A549 treated with Hydrocortisone at 1 μM for 4 hours (cell line): ENCODE results near the gene OSBP2. TPM values are rescaled to one million over a fixed set of nuclear protein-coding genes. Genes with fewer than 3 reads are reported as not detected.

Experiments used
- total RNA-seq: library from RNA; stranded (reverse); fragments of 200-300 nt; extraction: Qiagen RNA extraction; gene quantifications from 5 replicates; pipeline ENCODE4 v1.2.3, GENCODE V29; 2022

Gene OSBP2, protein sequence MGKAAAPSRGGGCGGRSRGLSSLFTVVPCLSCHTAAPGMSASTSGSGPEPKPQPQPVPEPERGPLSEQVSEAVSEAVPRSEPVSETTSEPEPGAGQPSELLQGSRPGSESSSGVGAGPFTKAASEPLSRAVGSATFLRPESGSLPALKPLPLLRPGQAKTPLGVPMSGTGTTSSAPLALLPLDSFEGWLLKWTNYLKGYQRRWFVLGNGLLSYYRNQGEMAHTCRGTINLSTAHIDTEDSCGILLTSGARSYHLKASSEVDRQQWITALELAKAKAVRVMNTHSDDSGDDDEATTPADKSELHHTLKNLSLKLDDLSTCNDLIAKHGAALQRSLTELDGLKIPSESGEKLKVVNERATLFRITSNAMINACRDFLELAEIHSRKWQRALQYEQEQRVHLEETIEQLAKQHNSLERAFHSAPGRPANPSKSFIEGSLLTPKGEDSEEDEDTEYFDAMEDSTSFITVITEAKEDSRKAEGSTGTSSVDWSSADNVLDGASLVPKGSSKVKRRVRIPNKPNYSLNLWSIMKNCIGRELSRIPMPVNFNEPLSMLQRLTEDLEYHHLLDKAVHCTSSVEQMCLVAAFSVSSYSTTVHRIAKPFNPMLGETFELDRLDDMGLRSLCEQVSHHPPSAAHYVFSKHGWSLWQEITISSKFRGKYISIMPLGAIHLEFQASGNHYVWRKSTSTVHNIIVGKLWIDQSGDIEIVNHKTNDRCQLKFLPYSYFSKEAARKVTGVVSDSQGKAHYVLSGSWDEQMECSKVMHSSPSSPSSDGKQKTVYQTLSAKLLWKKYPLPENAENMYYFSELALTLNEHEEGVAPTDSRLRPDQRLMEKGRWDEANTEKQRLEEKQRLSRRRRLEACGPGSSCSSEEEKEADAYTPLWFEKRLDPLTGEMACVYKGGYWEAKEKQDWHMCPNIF
- 8.3 to 11.0 TPM (median 9.8 TPM) in 5 replicates for total RNA-seq

GRCh38 chr22:30694640-30695350 lies at the start of gene OSBP2:
OSBP2 (plus strand) TSS chr22:30694874; CDS start chr22:30694910, 36 bp downstream.

DNA sequence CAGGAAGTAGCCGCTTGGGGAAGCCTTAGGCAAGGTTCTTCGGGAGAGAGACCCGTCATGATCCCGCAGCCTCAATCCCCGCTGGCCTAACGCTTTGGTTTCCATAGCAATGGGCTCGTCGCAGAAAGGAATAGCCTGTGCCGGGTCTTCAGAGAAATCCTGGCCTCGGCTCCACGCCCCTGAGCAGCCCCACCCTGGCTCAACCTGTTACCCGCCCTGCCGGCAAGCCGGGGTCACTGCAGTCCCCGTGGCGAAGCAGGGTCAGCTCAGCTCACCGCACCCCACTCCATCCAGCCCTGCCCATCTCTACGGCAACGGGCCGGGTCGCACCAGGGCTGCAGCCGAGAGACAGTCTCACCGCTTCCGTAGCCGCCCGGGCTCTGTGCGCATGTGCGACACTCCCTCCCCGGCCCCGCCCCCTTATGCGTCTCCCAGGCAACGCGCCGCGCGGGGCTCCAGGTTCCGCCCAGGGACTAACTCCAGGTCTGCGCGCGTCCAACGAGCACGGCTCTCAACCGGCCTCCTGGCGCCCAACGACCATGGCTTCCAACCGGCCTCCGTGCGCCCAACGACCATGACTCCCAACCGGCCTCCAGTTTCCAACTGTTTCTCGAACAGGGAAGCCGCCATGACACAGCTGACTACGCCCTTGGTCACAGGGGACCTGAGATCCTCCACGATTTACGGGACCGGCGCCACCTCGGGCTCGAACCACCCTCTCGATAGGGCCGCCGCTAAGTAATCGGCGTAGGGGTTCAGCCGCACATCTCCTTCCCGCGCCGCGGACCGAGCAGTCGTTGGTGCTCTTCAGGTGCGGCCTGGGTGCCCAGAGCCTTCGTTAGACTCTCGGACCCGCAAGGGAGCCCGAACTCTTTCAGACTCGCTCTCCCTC lies 26.9 kb upstream of the OSBP2 start, which contains the start of gene DUSP18:
Gene DUSP18 (minus strand): TSS at position 382 of the 892 bp plus-strand sequence. CDS start 3,872 bp downstream, outside the sequence.

Other genes with a start within 250 kb of the OSBP2 start
- 0.05 TPM in 1 of 5 replicates, not detected in the others for gene SEC14L3, start 222.9 kb upstream of the OSBP2 start, total RNA-seq
- 4.4 to 6.6 TPM (median 5.9 TPM) in 5 replicates for gene SEC14L4, start 189.2 kb upstream of the OSBP2 start, total RNA-seq
- not detected in 5 replicates for gene SEC14L6, start 148.1 kb upstream of the OSBP2 start, total RNA-seq
- gene GAL3ST1, start 120.2 kb upstream of the OSBP2 start, total RNA-seq, result 7.8 to 11.6 TPM (median 10.9 TPM) in 5 replicates
- gene PES1, start 103.0 kb upstream of the OSBP2 start, total RNA-seq, result 100 to 126 TPM (median 108 TPM) in 5 replicates
- 4.2 to 7.4 TPM (median 5.8 TPM) in 5 replicates for gene TCN2, start 87.7 kb upstream of the OSBP2 start, total RNA-seq
- 6.3 to 7.2 TPM (median 6.4 TPM) in 5 replicates for gene SLC35E4, start 59.1 kb upstream of the OSBP2 start, total RNA-seq
- 3.9 to 5.9 TPM (median 5.5 TPM) in 5 replicates for gene DUSP18, start 27.0 kb upstream of the OSBP2 start, total RNA-seq